Ectodermal cell (in vitro differentiated cells): ENCODE measurements around the gene PCBP3.
"Not testable (repeated sequence)": the region's sequence is repeated elsewhere in the genome, so short reads cannot be mapped to it uniquely, and the experiment has no call there.

Source experiments
- H3K27ac ChIP-seq: 2 replicates; pipeline ENCODE4 v1.7.0; 2013; ENCODE audit warnings: mild to moderate bottlenecking, low read depth, low read length; ENCODE audit not compliant: insufficient read depth, poor library complexity, severe bottlenecking
- H3K27me3 ChIP-seq: 2 replicates; pipeline ENCODE4 v1.7.0; 2013; ENCODE audit warnings: mild to moderate bottlenecking, low read length; ENCODE audit not compliant: insufficient read depth, control insufficient read depth, poor library complexity, severe bottlenecking
- H3K36me3 ChIP-seq: one replicate; pipeline ENCODE4 v1.7.0; 2013; ENCODE audit warnings: low read length; ENCODE audit not compliant: control insufficient read depth, insufficient read depth
- H3K4me1 ChIP-seq: one replicate; pipeline ENCODE4 v1.7.0; 2013; ENCODE audit warnings: low read length; ENCODE audit not compliant: control insufficient read depth, insufficient read depth
- H3K4me3 ChIP-seq: 2 replicates; pipeline ENCODE4 v1.7.0; 2013; ENCODE audit warnings: low read depth, low read length, control low read depth; ENCODE audit not compliant: insufficient read depth
- H3K9me3 ChIP-seq: 2 replicates; pipeline ENCODE4 v1.7.0; 2013; ENCODE audit warnings: mild to moderate bottlenecking, low read length, moderate library complexity; ENCODE audit not compliant: control insufficient read depth
- WGBS, 2 experiments: methylation state at CpG; one replicate each; pipeline ENCODE4 v1.1.7; 2013; ENCODE audit warnings: missing lambda C conversion rate in 2 of 2; 5-methylcytosine and 5-hydroxymethylcytosine counted together

The PCBP3 gene

GRCh38 chr21:45642122-45642813 is 1.3 kb upstream of the PCBP3 start:
- peaks cover 56% of the 10 kb centered on the region for H3K27me3 ChIP-seq
- WGBS, 2 experiments = 15% methylated on average over 91 of the region's 91 CpGs
- H3K4me1 ChIP-seq = peaks cover 12% of the 10 kb centered on the region
- peak overlapping the region; percentile 13 for H3K4me3 ChIP-seq
- H3K9me3 ChIP-seq = no peaks in the 10 kb centered on the region
- no peaks in the 10 kb centered on the region for H3K36me3 ChIP-seq
- no peak overlapping the region for H3K27ac ChIP-seq

DNA sequence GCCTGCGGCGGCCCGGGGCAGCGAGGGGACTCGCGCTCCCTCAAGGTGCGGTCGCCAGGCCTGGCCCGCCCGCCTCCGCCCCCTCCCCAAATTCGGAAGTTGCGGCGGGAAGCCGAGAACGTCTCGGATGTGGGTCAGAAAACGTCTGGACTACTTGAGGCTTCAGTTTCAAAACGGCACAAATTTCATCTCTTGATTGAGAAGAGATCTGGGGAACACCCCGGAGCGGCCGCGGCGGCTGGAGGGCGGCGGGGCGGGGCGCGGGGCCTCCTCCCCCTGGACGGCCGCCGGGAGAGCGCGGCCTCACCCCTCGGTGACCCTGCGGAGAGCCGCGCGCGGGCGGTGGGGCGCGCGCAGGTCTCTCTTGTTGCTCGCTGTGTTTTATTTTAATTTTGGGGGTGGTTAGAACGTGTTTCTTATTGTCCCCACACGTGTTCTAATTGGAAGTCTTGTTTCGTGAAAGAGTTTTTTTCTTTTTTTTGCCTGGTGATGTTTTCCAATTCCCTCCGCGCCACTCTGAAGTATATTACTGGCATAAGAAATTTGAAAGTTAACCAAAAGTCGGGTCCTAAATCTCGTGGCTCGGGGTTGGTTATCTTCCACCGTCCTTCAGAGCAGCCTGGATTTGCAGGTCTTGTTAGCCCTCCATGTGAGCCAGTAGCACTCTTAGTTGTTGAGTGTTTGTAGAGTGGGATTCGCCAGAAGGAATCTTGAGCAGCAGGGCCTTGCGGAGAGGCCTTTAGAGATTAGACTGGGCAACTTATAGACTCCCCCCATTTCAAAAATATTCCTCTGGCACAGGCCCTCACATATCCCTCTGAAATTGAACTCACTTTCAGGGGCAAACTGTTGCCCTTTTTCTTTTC is 749 bp downstream of the PCBP3 start:
- Histone ChIP-seq H3K36me3 (no peaks in the 10 kb centered on the region), H3K4me1 (peaks cover 12% of the 10 kb centered on the region), H3K27me3 (peaks cover 55% of the 10 kb centered on the region), H3K27ac (no peak overlapping the region), H3K4me3 (peak overlapping the region; percentile 48), H3K9me3 (no peaks in the 10 kb centered on the region)
- 6 to 7% methylated on average over 55 to 56 of the region's 56 CpGs for WGBS, 2 experiments

DNA sequence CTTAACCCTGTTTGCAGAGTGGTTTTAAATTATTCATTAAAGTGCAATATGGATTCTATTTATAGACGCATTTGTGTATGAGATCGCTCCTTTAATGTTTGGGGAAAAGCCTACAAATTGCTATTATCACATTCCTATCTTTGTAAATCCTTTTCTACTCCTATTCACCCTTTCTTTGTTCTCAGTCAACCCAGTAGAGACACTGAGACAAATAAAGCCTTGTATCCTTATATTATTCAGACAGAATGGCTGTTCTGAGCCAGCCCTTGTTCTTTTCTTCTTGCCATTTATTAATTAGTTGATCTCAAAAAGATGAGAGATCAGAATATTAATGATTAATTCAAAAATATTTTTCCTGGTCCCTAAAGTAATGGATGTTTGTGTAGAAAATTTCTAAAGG is 8.4 kb downstream of the PCBP3 start:
- Histone ChIP-seq H3K4me3 (no peak overlapping the region), H3K27ac (no peak overlapping the region), H3K27me3 (no peaks in the 10 kb centered on the region), H3K36me3 (no peaks in the 10 kb centered on the region), H3K9me3 (no peaks in the 10 kb centered on the region), H3K4me1 (no peaks in the 10 kb centered on the region)
- WGBS, 2 experiments = 93 to 100% methylated on average over 2 of the region's 2 CpGs

DNA sequence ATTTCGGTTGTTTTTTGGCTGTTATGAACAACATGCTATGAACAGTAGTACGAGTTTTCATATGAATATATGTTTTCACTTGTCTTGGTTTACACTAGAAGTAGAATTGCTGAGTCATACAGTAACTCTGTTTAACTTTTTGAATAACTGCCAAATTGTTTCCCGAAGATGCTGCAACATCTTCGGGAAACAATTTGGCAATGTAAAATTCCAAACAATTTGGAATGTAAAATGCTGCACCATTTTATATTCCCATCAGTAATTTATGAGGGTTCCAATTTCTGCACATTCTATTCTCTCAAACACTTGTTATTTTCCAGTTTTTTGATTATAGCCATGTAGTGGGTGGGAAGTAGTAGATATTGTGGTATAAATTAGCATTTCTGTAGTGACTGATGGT is 11.6 kb downstream of the PCBP3 start:
- Histone ChIP-seq H3K4me1 (no peaks in the 10 kb centered on the region), H3K4me3 (no peak overlapping the region), H3K27ac (no peak overlapping the region), H3K9me3 (no peaks in the 10 kb centered on the region), H3K27me3 (no peaks in the 10 kb centered on the region), H3K36me3 (no peaks in the 10 kb centered on the region)
- 90 to 93% methylated on average over 4 of the region's 4 CpGs for WGBS, 2 experiments

- H3K4me1 ChIP-seq, H3K9me3 ChIP-seq, H3K27ac ChIP-seq, H3K27me3 ChIP-seq, H3K36me3 ChIP-seq, H3K4me3 ChIP-seq: not testable (repeated sequence)
- WGBS, 2 experiments = 93 to 96% methylated on average over 1 to 3 of the region's 3 CpGs
Measured at GRCh38 chr21:45656114-45656513, 12.6 kb downstream of the PCBP3 start.

DNA sequence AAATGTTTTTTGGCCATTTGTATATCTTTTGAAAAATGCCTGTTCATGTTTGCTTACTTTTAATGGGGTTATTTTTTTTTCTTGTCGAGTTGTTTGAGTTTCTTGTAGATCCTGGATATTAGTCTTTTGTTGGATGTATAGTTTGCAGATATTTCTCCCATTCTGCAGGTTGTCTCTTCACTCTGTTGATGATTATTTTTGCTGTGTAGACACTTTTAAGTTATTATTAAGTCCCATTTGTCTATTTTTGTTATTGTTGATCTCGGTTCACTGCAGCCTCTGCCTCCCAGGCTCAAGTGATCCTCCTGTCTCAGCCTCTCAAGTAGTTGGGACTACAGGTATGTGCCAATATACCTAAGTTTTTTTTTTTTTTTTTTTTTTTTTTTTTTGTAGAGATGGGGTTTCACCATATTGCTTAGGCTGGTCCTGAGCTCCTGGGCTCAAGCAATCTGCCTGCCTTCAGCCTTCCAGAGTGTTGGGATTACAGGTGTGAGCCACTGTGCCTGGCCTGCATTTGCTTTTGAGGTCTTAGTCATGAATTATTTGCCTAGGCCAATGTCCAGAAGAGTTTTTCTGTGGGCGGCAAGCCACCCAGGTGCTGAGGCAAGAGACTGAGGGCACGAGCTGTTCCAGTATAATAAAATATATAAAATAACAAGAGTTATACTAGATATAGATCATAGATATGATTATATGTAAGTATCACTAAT is 18.5 kb downstream of the PCBP3 start:
- not testable (repeated sequence) for H3K27me3 ChIP-seq, H3K4me1 ChIP-seq, H3K9me3 ChIP-seq, H3K36me3 ChIP-seq, H3K27ac ChIP-seq, H3K4me3 ChIP-seq
- WGBS, 2 experiments = 77 to 96% methylated on average over 2 to 3 of the region's 4 CpGs

- not testable (repeated sequence) for H3K4me1 ChIP-seq, H3K27ac ChIP-seq, H3K4me3 ChIP-seq, H3K9me3 ChIP-seq, H3K36me3 ChIP-seq, H3K27me3 ChIP-seq
- 95% methylated on average over 9 to 10 of the region's 10 CpGs for WGBS, 2 experiments
Measured at GRCh38 chr21:45662623-45663245, 19.2 kb downstream of the PCBP3 start.

DNA sequence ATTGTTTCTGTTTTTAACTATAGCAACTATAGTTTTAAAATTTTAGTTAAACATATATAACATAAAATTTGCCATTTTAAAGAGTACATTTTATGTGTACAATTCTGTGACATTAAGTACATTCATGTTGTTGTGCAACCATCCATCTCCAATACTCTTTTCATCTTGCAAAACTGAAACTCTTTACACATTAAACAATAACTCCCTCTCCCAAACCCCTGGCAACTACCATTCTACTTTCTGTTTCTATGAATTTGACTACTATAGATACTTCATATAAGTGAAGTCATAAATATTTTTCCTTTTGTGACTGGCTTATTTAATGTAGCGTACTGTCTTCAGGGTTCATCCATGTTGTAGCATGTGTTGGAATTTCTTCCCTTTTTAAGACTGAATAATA is 25.9 kb downstream of the PCBP3 start:
- Histone ChIP-seq H3K4me1 (no peaks in the 10 kb centered on the region), H3K4me3 (no peak overlapping the region), H3K27me3 (no peaks in the 10 kb centered on the region), H3K9me3 (no peaks in the 10 kb centered on the region), H3K36me3 (no peaks in the 10 kb centered on the region), H3K27ac (no peak overlapping the region)
- no CpG with 5 or more reads among the region's 1 CpG for WGBS, 2 experiments

- H3K4me1 ChIP-seq = no peaks in the 10 kb centered on the region
- no peak overlapping the region for H3K4me3 ChIP-seq
- H3K27me3 ChIP-seq = no peaks in the 10 kb centered on the region
- no peak overlapping the region for H3K27ac ChIP-seq
- no peaks in the 10 kb centered on the region for H3K9me3 ChIP-seq
- 80 to 90% methylated on average over 3 of the region's 3 CpGs for WGBS, 2 experiments
- no peaks in the 10 kb centered on the region for H3K36me3 ChIP-seq
Measured at GRCh38 chr21:45670731-45671130, 27.2 kb downstream of the PCBP3 start.

GRCh38 chr21:45678790-45679189 is 35.3 kb downstream of the PCBP3 start:
- not testable (repeated sequence) for H3K4me1 ChIP-seq, H3K4me3 ChIP-seq, H3K9me3 ChIP-seq, H3K27ac ChIP-seq, H3K27me3 ChIP-seq, H3K36me3 ChIP-seq
- WGBS, 2 experiments = 100% methylated on average over 1 of the region's 1 CpG
